GM18858 (cell line): ENCODE results near the gene APMAP.

Source experiments
- ATAC-seq: cut with Tn5 transposase; IDR thresholded peaks from one replicate; pipeline ENCODE4 v1.9.1; 2021; ENCODE audit not compliant: unreplicated experiment

The APMAP gene

GRCh38 chr20:24969186-24970029 lies 23.1 kb downstream of the APMAP start:
- no peak for ATAC-seq

DNA sequence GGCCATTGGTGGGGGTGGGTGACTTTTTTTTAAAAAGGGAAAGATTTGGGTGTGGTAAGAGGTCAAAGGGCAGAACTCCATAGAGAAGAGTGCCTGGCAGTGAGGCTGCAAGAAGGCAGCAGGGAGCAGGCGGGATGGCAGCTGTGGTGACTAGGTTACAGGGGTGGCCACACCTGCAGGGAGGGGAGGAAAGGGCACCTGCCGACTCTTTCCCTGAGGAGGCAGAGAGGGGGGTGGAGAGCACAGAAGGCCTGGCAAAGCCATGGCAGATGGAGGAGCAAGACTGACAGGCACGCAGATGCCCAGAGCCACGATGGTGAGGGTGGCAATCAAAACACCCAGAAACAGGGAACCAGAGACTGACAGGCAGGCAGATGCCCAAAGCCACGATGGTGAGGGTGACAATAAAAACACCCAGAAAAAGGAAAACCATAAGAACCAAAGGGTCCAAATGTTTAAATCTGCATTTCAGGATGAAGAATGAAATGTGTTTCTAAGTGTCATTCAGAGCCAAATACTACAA lies 24.2 kb downstream of the APMAP start:
- ATAC-seq: no peak

GRCh38 chr20:24966317-24967012 lies 26.1 kb downstream of the APMAP start:
- ATAC-seq: no peak

- no peak for ATAC-seq
These were observed 27.3 kb downstream of the APMAP start for GRCh38 chr20:24965065-24965919.

DNA sequence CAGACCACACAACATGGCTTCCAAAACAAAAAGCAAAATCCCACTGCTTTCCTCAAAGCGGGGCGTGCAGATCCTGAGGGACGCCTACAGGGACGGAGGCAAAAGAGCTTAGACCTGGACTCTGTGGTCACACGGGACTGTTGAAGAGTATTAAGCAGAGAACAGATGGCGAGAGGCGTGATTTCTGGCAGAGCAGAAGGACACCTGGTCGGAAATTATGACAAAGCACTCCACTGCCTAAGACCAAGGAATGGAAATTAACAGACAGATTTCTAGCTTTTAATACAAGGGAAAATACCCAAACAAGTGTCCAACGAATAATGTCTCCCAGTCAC lies 28.1 kb downstream of the APMAP start:
- ATAC-seq: no peak

DNA sequence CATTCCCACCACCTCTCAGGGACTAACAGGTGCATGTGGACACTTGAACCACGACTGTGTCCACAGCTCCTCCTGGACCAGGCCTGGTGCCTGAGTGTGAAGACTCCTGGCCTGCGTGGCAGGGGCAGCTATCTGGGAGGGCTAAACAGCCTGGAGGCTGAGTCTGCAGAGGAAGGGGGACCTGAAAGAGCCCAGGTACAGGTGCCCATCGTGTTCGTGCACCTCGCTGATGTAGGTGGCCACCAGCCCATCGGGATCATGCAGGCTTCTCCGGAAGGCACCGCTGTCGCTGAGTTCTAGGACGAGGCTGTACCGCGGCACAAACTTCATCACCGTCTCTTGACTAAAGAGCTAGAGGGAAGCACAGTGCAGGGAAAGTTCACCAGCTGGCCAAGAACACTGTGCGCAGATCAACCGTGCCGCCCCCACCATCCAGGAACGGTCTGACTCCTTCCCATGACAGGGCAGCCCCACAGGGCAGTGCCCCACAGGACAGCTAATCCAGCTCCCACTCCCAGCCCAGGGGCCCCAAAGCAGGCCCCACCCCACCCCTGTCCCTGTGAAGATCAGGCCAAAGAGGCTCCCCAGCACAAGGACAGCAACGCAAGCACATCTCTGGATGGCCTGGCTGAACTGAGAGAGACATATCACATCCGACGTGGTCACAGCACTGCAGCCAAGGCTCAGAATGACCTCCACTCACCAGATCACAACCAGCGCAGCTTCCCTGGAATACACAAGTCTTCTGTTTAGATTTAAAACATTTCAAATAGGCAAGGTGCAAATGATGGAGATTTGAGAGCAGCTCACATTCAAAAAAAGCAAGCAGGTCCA lies 28.7 kb downstream of the APMAP start:
- no peak for ATAC-seq

- no peak for ATAC-seq
These were observed 30.0 kb downstream of the APMAP start for GRCh38 chr20:24962510-24962909.

DNA sequence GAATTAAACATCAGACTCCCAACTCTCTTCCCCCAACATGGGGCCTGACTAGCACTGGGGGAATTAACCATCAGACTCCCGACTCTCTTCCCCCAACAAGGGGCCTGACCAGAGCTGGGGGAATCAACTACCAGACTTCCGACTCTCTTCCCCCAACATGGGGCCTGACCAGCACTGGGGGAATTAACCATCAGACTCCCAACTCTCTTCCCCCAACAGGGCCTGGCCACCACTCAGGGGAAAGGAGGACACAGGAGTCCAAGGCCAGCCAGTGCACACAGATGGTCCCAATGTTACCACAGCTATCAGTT lies 30.4 kb downstream of the APMAP start:
- ATAC-seq: no peak

GRCh38 chr20:24961384-24962181 lies 31.0 kb downstream of the APMAP start:
- no peak for ATAC-seq

DNA sequence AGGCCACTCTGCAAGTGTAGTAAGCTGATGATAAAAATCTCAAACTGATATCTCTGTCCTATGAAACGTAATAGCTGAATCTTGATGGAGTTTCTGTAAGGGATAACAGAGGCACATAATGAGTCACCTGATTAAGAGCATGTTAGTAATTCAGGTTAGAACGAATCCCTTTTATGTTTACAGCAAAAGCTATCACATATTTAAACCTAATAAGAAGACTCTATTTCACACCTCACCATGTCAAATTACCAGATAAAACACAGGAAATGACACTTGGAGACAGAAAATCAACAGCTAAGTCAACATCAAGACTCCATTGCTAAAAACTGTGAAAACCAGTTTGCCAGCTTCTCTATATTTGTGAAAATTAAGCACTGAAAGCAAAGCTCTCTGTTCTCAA lies 31.7 kb downstream of the APMAP start:
- no peak for ATAC-seq

DNA sequence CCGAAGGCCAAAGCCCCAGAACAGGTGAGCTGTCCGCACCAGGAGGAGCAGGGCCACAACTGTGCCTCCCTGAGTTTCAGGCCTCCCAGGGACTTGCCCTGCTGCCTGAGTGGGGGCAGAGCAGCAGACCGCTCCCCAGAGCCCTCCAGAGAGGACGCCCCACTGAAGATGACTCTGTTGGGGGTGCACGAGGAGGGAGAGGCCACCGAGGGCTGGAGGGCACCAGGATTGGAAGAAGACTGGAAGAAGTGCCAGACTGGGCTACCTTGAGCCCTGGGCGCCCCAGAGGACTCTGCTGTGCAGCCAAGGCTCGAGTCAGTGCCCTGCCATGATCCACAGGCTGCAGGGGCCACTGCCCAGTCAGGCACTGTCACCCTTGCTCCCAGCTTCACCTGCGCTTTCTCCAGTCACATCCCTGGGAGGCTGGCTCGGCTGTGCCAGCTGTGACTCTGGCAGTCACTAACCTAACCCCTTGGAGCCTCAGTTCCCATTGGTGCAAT lies 32.2 kb downstream of the APMAP start:
- no peak for ATAC-seq

GRCh38 chr20:24959591-24960301 lies 32.8 kb downstream of the APMAP start:
- ATAC-seq: no peak

GRCh38 chr20:24958506-24959385 lies 33.8 kb downstream of the APMAP start:
- no peak for ATAC-seq

- ATAC-seq: no peak
These were observed 35.1 kb downstream of the APMAP start for GRCh38 chr20:24957326-24958016.

- no peak for ATAC-seq
These were observed 36.3 kb downstream of the APMAP start for GRCh38 chr20:24956001-24956841.

GRCh38 chr20:24955045-24955444 lies 37.5 kb downstream of the APMAP start:
- peak; percentile 81 for ATAC-seq

DNA sequence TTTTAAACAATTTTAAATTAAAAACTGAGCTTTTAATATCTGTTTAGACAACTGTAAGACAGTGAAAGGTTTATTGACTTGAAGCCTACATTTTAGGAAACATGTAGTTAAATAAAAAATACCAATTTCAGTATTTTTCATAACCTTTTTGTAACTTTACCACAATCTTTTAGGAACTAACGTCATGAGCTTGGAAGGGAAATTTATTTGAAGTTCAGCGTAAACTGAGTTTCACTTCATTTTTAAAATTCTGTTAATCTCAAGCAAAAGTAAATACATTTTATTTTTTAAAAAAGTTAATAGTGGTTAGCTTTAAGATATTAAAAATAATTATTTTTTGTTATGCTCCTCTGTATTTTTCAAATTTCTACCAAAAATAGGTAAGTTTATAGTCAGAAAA lies 38.0 kb downstream of the APMAP start:
- ATAC-seq: no peak
